AG04450 (cell line): ENCODE results near the gene CTF1. TPM values are rescaled to one million over a fixed set of nuclear protein-coding genes. Genes with fewer than 3 reads are reported as not detected.

Experiments
- CTCF ChIA-PET: fragments of 300-600, 350-600 bp; formaldehyde crosslinking; extraction: SDS; loops from one replicate; lab custom pipeline; 2022; ENCODE audit warnings: antibody characterized with exemption, inconsistent platforms; lab: Charles Lee
- POLR2A ChIA-PET: fragments of 350-600 bp; formaldehyde crosslinking; extraction: SDS; loops from one replicate; lab custom pipeline; 2021; ENCODE audit warnings: antibody characterized with exemption, inconsistent platforms; lab: Yijun Ruan, JAX
- DNase-seq: peaks from one replicate; pipeline ENCODE4 v3.0.0-alpha.2; 2011; ENCODE audit warnings: low read depth, low spot score
- H3K27ac ChIP-seq: one replicate; pipeline ENCODE4 v1.5.1; 2012; ENCODE audit warnings: low read depth, low read length, control low read depth
- H3K27me3 ChIP-seq: one replicate; pipeline ENCODE4 v1.6.0; 2012; ENCODE audit warnings: low read length; ENCODE audit not compliant: control insufficient read depth, insufficient read depth
- H3K4me3 ChIP-seq: 2 replicates; pipeline ENCODE4 v1.5.1; 2011; ENCODE audit warnings: mild to moderate bottlenecking, low read depth, low read length, control low read depth
- H3K9me3 ChIP-seq: 2 replicates; pipeline ENCODE4 v1.5.1; 2012; ENCODE audit warnings: low read length; ENCODE audit not compliant: control insufficient read depth, insufficient read depth
- polyA plus RNA-seq: library from polyadenylated mRNA; depleted of rRNA; stranded (reverse); fragments of >200 nt; gene quantifications from 2 replicates; pipeline ENCODE4 v1.2.3, GENCODE V29; 2011
- TF ChIP-seq, protein P1 (sequence below): IDR thresholded peaks from 2 replicates; pipeline ENCODE4 v1.5.1; 2011; ENCODE audit warnings: low read depth, low read length, control low read depth, inconsistent platforms

The CTF1 gene
- polyA plus RNA-seq, 1 experiment: 10.1 TPM

DNA sequence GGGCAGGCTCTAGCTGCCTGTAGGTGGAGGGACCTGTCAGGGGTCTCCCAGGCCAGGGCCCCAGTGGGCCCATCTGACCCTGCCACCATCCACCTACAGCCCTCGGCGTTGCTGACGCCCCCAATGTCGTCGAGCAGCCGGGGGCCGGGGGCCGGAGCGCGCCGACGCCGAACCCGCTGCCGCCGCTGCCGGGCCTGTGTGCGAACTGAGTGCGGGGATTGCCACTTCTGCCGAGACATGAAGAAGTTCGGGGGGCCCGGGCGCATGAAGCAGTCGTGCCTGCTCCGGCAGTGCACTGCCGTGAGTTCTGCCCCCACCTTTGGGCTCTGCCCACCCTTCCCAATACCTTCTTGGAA lies 29.2 kb downstream of the CTF1 start:
- DNase-seq: no peak
- TF ChIP-seq, protein P1, sequence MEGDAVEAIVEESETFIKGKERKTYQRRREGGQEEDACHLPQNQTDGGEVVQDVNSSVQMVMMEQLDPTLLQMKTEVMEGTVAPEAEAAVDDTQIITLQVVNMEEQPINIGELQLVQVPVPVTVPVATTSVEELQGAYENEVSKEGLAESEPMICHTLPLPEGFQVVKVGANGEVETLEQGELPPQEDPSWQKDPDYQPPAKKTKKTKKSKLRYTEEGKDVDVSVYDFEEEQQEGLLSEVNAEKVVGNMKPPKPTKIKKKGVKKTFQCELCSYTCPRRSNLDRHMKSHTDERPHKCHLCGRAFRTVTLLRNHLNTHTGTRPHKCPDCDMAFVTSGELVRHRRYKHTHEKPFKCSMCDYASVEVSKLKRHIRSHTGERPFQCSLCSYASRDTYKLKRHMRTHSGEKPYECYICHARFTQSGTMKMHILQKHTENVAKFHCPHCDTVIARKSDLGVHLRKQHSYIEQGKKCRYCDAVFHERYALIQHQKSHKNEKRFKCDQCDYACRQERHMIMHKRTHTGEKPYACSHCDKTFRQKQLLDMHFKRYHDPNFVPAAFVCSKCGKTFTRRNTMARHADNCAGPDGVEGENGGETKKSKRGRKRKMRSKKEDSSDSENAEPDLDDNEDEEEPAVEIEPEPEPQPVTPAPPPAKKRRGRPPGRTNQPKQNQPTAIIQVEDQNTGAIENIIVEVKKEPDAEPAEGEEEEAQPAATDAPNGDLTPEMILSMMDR: no peak
- peak overlapping the region; percentile 74 for H3K4me3 ChIP-seq
- CTCF ChIA-PET: interaction anchor here (1.1 kb wide), 1 partner anchor 28 kb away, joined by 5 read pairs; no protein-coding TSS in a partner anchor
- H3K9me3 ChIP-seq: no peaks in the 10 kb centered on the region
- no peak overlapping the region for H3K27ac ChIP-seq
- POLR2A ChIA-PET: no interaction called here
- H3K27me3 ChIP-seq: no peaks in the 10 kb centered on the region

DNA sequence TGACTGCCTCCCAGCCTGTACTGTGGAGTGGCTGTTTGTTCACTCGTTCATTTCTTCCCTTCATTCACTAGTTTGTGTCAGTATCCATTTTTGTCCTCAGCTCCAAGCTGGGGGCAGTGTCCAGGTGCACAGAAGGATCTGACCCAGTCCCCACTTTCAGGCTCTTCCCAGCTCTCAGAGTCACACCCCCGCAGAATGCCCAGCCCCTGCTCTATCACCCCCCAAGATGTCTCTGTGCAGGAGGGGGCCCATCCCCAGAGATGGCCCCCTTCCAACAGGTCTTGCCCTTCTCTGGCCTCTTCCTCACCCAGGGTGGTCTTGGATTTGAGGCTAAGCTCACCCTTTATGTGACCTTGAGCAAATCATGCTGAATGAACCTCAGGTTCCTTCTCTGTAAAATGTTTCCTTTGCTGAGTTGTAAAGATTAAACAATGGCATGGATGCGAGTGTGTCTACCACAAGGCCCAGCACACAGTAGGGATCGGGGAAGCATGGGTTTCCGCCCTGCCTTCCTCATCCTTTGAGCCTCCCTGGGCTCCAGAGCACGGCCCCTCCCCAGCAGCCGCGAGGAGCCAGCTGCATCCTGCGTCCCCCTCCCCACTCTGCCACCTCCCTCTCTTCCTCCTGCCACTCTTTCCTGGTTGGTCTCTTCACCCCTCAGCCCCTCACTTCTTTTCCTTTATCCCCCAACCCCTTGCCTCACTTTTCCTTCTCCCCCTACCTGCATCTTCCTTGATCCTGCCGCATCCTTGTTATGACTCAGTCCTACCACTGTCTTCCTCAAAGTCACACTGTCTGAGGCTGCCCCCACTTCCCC lies 29.8 kb downstream of the CTF1 start:
- no peak for DNase-seq
- ChIA-PET CTCF (interaction anchor here (1.1 kb wide), 1 partner anchor 28 kb away, joined by 5 read pairs; no protein-coding TSS in a partner anchor), POLR2A (interaction anchor here (0.9 kb wide), 1 partner anchor 10 kb away, joined by 3 read pairs; no protein-coding TSS in a partner anchor)
- no peak overlapping the region for H3K27ac ChIP-seq
- TF ChIP-seq, protein P1: no peak
- no peaks in the 10 kb centered on the region for H3K27me3 ChIP-seq
- H3K4me3 ChIP-seq: no peak overlapping the region
- H3K9me3 ChIP-seq: no peaks in the 10 kb centered on the region

DNA sequence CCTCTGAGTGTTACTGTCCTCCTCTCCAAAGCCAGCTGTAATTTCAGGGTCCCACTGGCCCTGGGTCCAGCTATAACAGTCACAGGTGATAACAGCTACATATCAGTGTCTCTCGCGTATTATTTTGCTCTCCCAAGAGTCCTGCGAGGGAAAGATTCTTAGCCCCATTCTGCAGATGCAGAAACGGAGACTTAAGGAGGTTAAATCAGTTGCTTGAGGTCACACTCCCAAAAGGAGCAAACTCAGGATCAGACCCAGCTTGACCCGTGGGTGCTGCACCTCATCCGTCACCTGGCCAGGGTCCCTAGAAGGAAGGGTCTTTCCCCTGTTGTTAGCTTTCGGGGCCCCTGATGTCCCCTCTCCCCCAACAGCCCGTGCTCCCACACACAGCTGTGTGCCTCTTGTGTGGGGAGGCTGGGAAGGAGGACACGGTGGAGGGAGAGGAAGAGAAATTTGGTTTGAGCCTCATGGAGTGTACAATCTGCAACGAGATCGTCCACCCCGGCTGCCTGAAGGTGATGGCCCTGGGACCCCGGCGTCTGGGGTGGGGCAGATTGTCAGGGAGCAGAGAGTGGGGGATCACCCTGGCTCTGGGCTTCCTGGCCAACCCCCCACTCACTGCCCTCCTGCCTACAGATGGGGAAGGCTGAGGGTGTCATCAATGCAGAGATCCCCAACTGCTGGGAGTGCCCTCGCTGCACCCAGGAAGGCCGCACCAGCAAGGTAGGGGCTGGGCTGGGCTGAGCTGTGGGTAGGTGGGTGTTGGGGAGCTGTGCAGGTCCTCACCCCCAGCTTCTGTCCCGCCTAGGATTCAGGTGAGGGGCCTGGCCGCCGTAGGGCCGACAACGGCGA lies 30.7 kb downstream of the CTF1 start:
- TF ChIP-seq, protein P1: no peak
- Histone ChIP-seq H3K27me3 (no peaks in the 10 kb centered on the region), H3K4me3 (no peak overlapping the region), H3K27ac (no peak overlapping the region), H3K9me3 (no peaks in the 10 kb centered on the region)
- ChIA-PET CTCF (interaction anchor here (1.5 kb wide), 1 partner anchor 26 kb away, joined by 4 read pairs; no protein-coding TSS in a partner anchor), POLR2A (interaction anchor here (0.9 kb wide), 1 partner anchor 9 kb away, joined by 3 read pairs; no protein-coding TSS in a partner anchor)
- no peak for DNase-seq

DNA sequence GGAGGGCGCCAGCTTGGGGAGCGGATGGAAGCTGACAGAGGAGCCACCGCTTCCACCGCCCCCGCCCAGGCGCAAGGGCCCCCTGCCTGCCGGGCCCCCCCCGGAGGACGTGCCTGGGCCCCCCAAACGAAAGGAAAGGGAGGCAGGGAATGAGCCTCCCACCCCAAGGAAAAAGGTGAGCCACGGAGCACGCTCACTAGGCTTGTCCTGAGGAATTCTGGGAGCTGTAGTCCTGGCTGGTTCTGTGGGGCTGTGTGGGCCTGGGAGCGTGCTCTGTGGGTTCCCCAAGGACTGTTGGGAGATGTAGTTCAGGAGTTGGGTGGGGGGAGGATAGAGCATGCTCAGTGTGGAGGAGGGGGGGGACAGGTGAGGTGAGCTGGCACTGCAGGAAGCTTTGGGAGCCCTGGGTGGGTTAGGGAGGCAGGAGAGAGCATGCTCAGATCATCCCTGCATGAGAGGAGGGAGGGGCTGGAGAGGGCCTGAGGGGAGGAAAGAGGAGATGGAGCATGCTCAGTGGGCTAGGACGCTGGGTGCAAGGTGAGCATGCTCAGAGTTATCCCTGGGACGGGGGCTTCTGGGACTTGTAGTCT lies 31.5 kb downstream of the CTF1 start:
- ChIA-PET POLR2A (no interaction called here), CTCF (interaction anchor here (1.5 kb wide), 2 partner anchors 14 to 26 kb away, joined by 3 to 4 read pairs; no protein-coding TSS in a partner anchor)
- H3K9me3 ChIP-seq: no peaks in the 10 kb centered on the region
- TF ChIP-seq, protein P1: no peak
- H3K27me3 ChIP-seq: no peaks in the 10 kb centered on the region
- H3K4me3 ChIP-seq: no peak overlapping the region
- H3K27ac ChIP-seq: no peak overlapping the region
- no peak for DNase-seq
